GM18517 (cell line): ENCODE data around the gene MDGA2.

ENCODE experiments used
- ATAC-seq: cut with Tn5 transposase; IDR thresholded peaks from one replicate; pipeline ENCODE4 v1.9.1; 2021; ENCODE audit warnings: mild to moderate bottlenecking, moderate library complexity; ENCODE audit not compliant: unreplicated experiment

MDGA2 gene

GRCh38 chr14:47154276-47154797 is 521.1 kb downstream of the MDGA2 start:
- no peak for ATAC-seq

GRCh38 chr14:47153746-47154145 is 521.7 kb downstream of the MDGA2 start:
- no peak for ATAC-seq

- ATAC-seq, result no peak
These were observed 525.1 kb downstream of the MDGA2 start for GRCh38 chr14:47150267-47150666.

GRCh38 chr14:47149326-47149725 is 526.1 kb downstream of the MDGA2 start:
- ATAC-seq, result no peak

- ATAC-seq, result no peak
These were observed 526.7 kb downstream of the MDGA2 start for GRCh38 chr14:47148686-47149085.

- ATAC-seq, result no peak
These were observed 554.8 kb downstream of the MDGA2 start for GRCh38 chr14:47120645-47121044.

GRCh38 chr14:47103771-47104170 is 571.6 kb downstream of the MDGA2 start:
- ATAC-seq, result no peak

- no peak for ATAC-seq
These were observed 572.9 kb downstream of the MDGA2 start for GRCh38 chr14:47102472-47102871.

GRCh38 chr14:47085678-47086077 is 589.7 kb downstream of the MDGA2 start:
- no peak for ATAC-seq

- ATAC-seq, result no peak
These were observed 610.1 kb downstream of the MDGA2 start for GRCh38 chr14:47065326-47065725.

GRCh38 chr14:47060050-47060449 is 615.4 kb downstream of the MDGA2 start:
- ATAC-seq, result no peak

GRCh38 chr14:47057364-47057763 is 618.0 kb downstream of the MDGA2 start:
- ATAC-seq, result no peak

GRCh38 chr14:47044841-47045240 is 630.6 kb downstream of the MDGA2 start:
- no peak for ATAC-seq

GRCh38 chr14:47040550-47040949 is 634.9 kb downstream of the MDGA2 start:
- ATAC-seq, result no peak

GRCh38 chr14:47039336-47039735 is 636.1 kb downstream of the MDGA2 start:
- ATAC-seq, result no peak

- ATAC-seq, result no peak
These were observed 652.7 kb downstream of the MDGA2 start for GRCh38 chr14:47022721-47023120.

- ATAC-seq, result no peak
These were observed 654.9 kb downstream of the MDGA2 start for GRCh38 chr14:47020500-47020899.

- ATAC-seq, result no peak
These were observed 662.7 kb downstream of the MDGA2 start for GRCh38 chr14:47012533-47013280.

- ATAC-seq, result no peak
These were observed 665.8 kb downstream of the MDGA2 start for GRCh38 chr14:47009615-47010014.

GRCh38 chr14:47008732-47009131 is 666.7 kb downstream of the MDGA2 start:
- ATAC-seq, result no peak

GRCh38 chr14:46999661-47000060 is 675.7 kb downstream of the MDGA2 start:
- no peak for ATAC-seq

- ATAC-seq, result no peak
These were observed 685.8 kb downstream of the MDGA2 start for GRCh38 chr14:46989566-46989965.

GRCh38 chr14:46988312-46988711 is 687.1 kb downstream of the MDGA2 start:
- ATAC-seq, result no peak
